Fibroblast of pulmonary artery (primary cell): ENCODE results near the gene CDK4.
"Not testable (repeated sequence)": the region's sequence is repeated elsewhere in the genome, so short reads cannot be mapped to it uniquely, and the experiment has no call there.

Source experiments
- DNase-seq: peaks from one replicate; pipeline ENCODE4 v3.0.0-alpha.2; 2010; ENCODE audit warnings: low read depth
- H3K4me3 ChIP-seq: replicated peaks from 2 replicates; pipeline ENCODE4 v1.5.1; 2011; ENCODE audit warnings: low read depth, mild to moderate bottlenecking, control low read depth, low read length, moderate library complexity
- CTCF ChIP-seq: IDR thresholded peaks from 2 replicates; pipeline ENCODE4 v1.5.1; 2011; ENCODE audit warnings: mild to moderate bottlenecking, control low read depth, low read length, inconsistent platforms; ENCODE audit errors: missing control alignments

The CDK4 gene

GRCh38 chr12:57719777-57720605 is 32.1 kb downstream of the CDK4 start:
- no peak overlapping the region for H3K4me3 ChIP-seq
- TF ChIP-seq CTCF: no peak
- DNase-seq: no peak

- DNase-seq: no peak
- no peak overlapping the region for H3K4me3 ChIP-seq
- no peak for TF ChIP-seq CTCF
These were observed 33.2 kb downstream of the CDK4 start for GRCh38 chr12:57718641-57719528.

DNA sequence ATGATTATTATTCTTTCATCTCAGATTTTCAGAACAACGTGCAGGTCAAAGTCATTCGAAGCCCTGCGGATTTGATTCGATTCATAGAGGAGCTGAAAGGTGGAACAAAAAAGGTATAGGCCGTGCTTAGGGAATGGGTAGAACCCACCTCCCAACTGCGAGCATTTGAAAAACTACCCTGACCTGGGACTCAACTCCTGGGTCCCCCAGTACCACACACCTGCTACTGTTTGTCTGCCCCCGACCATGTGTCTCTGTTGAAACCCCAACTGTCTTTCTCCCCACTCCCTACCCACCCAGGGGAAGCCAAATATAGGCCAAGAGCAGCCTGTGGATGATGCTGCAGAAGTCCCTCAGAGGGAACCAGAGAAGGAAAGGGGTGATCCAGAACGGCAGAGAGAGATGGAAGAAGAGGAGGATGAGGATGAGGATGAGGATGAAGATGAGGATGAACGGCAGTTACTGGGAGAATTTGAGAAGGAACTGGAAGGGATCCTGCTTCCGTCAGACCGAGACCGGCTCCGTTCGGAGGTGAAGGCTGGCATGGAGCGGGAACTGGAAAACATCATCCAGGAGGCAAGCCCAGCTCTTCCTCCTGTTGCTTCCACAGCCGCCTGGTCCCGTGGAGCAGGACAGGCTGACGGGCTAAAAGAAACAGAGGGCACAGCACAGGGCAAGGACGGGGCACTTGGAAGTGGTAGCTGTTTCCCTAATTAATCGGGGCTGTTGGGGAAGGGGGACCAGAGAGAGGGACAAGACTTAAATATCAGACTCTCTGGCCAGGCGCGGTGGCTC is 34.1 kb downstream of the CDK4 start:
- no peak overlapping the region for H3K4me3 ChIP-seq
- no peak for DNase-seq
- no peak for TF ChIP-seq CTCF

DNA sequence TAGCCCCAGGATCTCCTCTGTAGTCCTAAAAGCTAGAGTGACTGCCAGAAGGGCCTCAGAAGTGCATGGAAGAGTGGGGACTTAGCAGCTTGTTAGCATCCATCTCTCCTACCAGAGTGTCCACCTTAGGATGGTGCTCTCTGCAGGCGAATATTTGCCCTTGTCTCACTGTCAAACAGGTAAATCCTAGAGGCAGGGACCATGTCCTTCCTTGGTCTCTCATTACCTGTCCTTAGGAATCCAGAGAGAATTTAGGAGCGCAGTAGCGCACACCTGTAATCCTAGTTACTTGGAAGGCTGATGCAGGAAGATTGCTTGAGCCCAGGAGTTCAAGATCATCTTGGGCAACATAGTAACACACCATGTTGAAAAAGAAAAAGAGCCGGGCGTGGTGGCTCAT is 35.0 kb downstream of the CDK4 start:
- no peak for TF ChIP-seq CTCF
- no peak overlapping the region for H3K4me3 ChIP-seq
- DNase-seq: no peak

DNA sequence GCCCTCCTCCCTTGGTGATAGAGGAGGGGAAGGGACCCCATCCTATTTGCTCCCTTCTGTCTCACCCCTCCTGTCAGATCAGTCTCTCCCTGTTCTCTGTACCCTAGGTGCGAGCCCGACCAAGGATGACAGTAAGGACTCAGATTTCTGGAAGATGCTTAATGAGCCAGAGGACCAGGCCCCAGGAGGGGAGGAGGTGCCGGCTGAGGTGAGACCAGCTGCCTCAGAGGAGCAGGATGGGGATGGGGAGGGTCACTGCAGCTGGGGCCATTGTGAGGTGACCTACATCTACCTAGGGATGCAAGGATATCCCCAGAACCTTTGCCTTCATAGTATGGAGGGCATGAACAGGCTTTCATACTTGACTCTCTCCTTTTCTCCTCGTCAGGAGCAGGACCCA is 35.8 kb downstream of the CDK4 start:
- TF ChIP-seq CTCF: no peak
- DNase-seq: no peak
- H3K4me3 ChIP-seq: no peak overlapping the region

DNA sequence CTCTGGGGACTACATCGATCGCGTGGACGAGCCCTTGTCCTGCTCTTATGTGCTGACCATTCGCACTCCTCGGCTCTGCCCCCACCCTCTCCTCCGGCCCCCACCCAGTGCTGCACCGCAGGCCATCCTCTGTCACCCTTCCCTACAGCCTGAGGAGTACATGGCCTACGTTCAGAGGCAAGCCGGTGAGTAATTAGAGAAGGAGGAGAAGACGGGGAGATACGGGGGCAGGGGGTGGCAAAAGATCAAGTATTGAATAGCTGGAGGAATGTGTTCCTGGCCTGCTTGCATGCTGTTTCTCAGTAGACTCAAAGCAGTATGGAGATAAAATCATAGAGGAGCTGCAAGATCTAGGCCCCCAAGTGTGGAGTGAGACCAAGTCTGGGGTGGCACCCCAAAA is 36.3 kb downstream of the CDK4 start:
- TF ChIP-seq CTCF: no peak
- no peak for DNase-seq
- no peak overlapping the region for H3K4me3 ChIP-seq

- DNase-seq, H3K4me3 ChIP-seq: not testable (repeated sequence)
These were observed 36.9 kb downstream of the CDK4 start for GRCh38 chr12:57715036-57715748.
